Esophagus muscularis mucosa (tissue), 4 donors: Measurements from ENCODE around the gene ARHGEF35. TPM values are rescaled to one million over a fixed set of nuclear protein-coding genes. Genes with fewer than 3 reads are reported as not detected.
"Not testable (repeated sequence)": the region's sequence is repeated elsewhere in the genome, so short reads cannot be mapped to it uniquely, and the experiment has no call there.

Source experiments
- DNase-seq: peaks from one replicate; pipeline ENCODE4 v3.0.0-alpha.2; 2017; ENCODE audit errors: extremely low spot score
- H3K27ac ChIP-seq, 4 donors: fragments of 200-600 bp; sonication (generic); replicated peaks in 1 of 4; 1 replicate in 3 of 4; 2 replicates in 1 of 4; pipeline ENCODE4 v1.5.1; 2016 to 2019; ENCODE audit warnings: mild to moderate bottlenecking in 1 of 4
- H3K27me3 ChIP-seq, 4 donors: fragments of 200-600 bp; sonication (generic); one replicate each; pipeline versions ENCODE4 v1.5.1 to v1.6.0; 2016 to 2019
- H3K36me3 ChIP-seq, 4 donors: fragments of 200-600 bp; sonication (generic); one replicate each; pipeline ENCODE4 v1.5.1; 2016 to 2019
- H3K4me1 ChIP-seq, 4 donors: fragments of 200-600 bp; sonication (generic); one replicate each; pipeline ENCODE4 v1.5.1; 2016 to 2019
- H3K4me3 ChIP-seq, 4 donors: fragments of 200-600 bp; sonication (generic); 1 replicate in 2 of 4; 2 replicates in 2 of 4; pipeline ENCODE4 v1.5.1; 2016 to 2019; ENCODE audit warnings: mild to moderate bottlenecking in 4 of 4, moderate library complexity in 1 of 4
- H3K9me3 ChIP-seq, 4 donors: fragments of 200-600 bp; sonication (generic); 1 replicate in 3 of 4; 2 replicates in 1 of 4; pipeline ENCODE4 v1.5.1; 2016 to 2019
- CTCF ChIP-seq, 3 experiments: fragments of 200-600 bp in 2 of 3; fragments of 450-650 bp in 1 of 3; sonication (generic) in 2 of 3; IDR thresholded peaks; one replicate each; pipeline ENCODE4 v1.5.1; 2017 to 2019; ENCODE audit warnings: antibody characterized with exemption in 3 of 3, mild to moderate bottlenecking in 2 of 3, moderate library complexity in 1 of 3
- EP300 ChIP-seq: sonication (generic); formaldehyde crosslinking; IDR thresholded peaks from one replicate; pipeline ENCODE4 v1.6.1; 2017; ENCODE audit warnings: antibody characterized with exemption
- POLR2A ChIP-seq: fragments of 450-650 bp; IDR thresholded peaks from one replicate; pipeline ENCODE4 v1.6.1; 2017; ENCODE audit warnings: antibody characterized with exemption, moderate library complexity, mild to moderate bottlenecking, low read depth
- POLR2AphosphoS5 ChIP-seq, 2 donors: sonication (generic); formaldehyde crosslinking; IDR thresholded peaks; one replicate each; pipeline ENCODE4 v1.6.1; 2017; ENCODE audit warnings: antibody characterized with exemption in 2 of 2
- WGBS: methylation state at CpG from one replicate; pipeline ENCODE4 v1.1.5; 2018; 5-methylcytosine and 5-hydroxymethylcytosine counted together
- intact Hi-C: fragments of 100-400 bp; cut with DNase I; formaldehyde crosslinking; loops from one replicate; pipeline ENCODE4 v1.15.1; 2023
- total RNA-seq, 4 donors: library from RNA; depleted of rRNA; stranded (reverse); fragments of >200 nt; gene quantifications; one replicate each; pipeline versions ENCODE4 v1.1.0 to v1.2.1, GENCODE V29; 2016

The ARHGEF35 gene
- total RNA-seq, 4 donors from 2014 or later: 1.5 to 4.0 (median 1.8) TPM

- DNase-seq, H3K27ac ChIP-seq, H3K4me1 ChIP-seq, H3K9me3 ChIP-seq, H3K36me3 ChIP-seq, H3K27me3 ChIP-seq, H3K4me3 ChIP-seq: not testable (repeated sequence)
- TF ChIP-seq CTCF (IDR thresholded peaks at IDR 0.05): peak; percentile 26 to 49 (median 33)
- no CpG with 5 or more reads among the region's 10 CpGs for WGBS
- intact Hi-C loops: loop anchor here (10.0 kb wide), 1 partner anchor 216 kb away; no protein-coding TSS in a partner anchor
Observed at GRCh38 chr7:144178380-144179164, 17.1 kb downstream of the ARHGEF35 start.

- no peak overlapping the region for H3K27ac ChIP-seq
Observed at GRCh38 chr7:144174613-144175012, 21.0 kb downstream of the ARHGEF35 start.

GRCh38 chr7:144171594-144172350, 23.9 kb downstream of the ARHGEF35 start:
- not testable (repeated sequence) for H3K27me3 ChIP-seq, H3K4me3 ChIP-seq, H3K4me1 ChIP-seq, H3K27ac ChIP-seq, H3K36me3 ChIP-seq, H3K9me3 ChIP-seq, DNase-seq
- intact Hi-C loops: loop anchor here (10.0 kb wide), 1 partner anchor 223 kb away; no protein-coding TSS in a partner anchor
- 77% methylated on average over 4 of the region's 4 CpGs for WGBS

More at GRCh38 chr7:144174613-144175012, 21.0 kb downstream of the ARHGEF35 start:
- Histone ChIP-seq H3K4me1 (no peaks in the 10 kb centered on the region), H3K36me3 (no peaks in the 10 kb centered on the region), H3K27me3 (no peaks in the 10 kb centered on the region), H3K4me3 (no peak overlapping the region), H3K9me3 (peaks cover 0 to 6% (median 0%) of the 10 kb centered on the region in 4 donors)
- intact Hi-C loops: loop anchor here (10.0 kb wide), 1 partner anchor 220 kb away; no protein-coding TSS in a partner anchor
- DNase-seq: no peak
- TF ChIP-seq POLR2AphosphoS5 (IDR thresholded peaks at IDR 0.05) (no peak), CTCF (IDR thresholded peaks at IDR 0.05) (no peak), POLR2A (no peak), EP300 (no peak)
- 91% methylated on average over 5 of the region's 5 CpGs for WGBS

- no peak for DNase-seq
- no peaks in the 10 kb centered on the region for H3K27me3 ChIP-seq
- no peak overlapping the region for H3K27ac ChIP-seq
- H3K4me1 ChIP-seq: no peaks in the 10 kb centered on the region
- intact Hi-C loops: no loop called here
- H3K4me3 ChIP-seq: no peak overlapping the region
- 75% methylated on average over 2 of the region's 2 CpGs for WGBS
- no peaks in the 10 kb centered on the region for H3K36me3 ChIP-seq
- peaks cover 0 to 5% (median 0%) of the 10 kb centered on the region in 4 donors for H3K9me3 ChIP-seq
- no peak for TF ChIP-seq EP300
- no peak for TF ChIP-seq CTCF (IDR thresholded peaks at IDR 0.05)
- no peak for TF ChIP-seq POLR2A
- TF ChIP-seq POLR2AphosphoS5 (IDR thresholded peaks at IDR 0.05): no peak
Observed at GRCh38 chr7:144164784-144165183, 30.8 kb downstream of the ARHGEF35 start.

GRCh38 chr7:144158861-144159260, 36.8 kb downstream of the ARHGEF35 start:
- intact Hi-C loops: no loop called here
- Histone ChIP-seq H3K9me3 (peaks cover 0 to 5% (median 0%) of the 10 kb centered on the region in 4 donors), H3K36me3 (no peaks in the 10 kb centered on the region), H3K27me3 (no peaks in the 10 kb centered on the region), H3K27ac (no peak overlapping the region), H3K4me3 (no peak overlapping the region), H3K4me1 (no peaks in the 10 kb centered on the region)
- TF ChIP-seq POLR2AphosphoS5 (IDR thresholded peaks at IDR 0.05) (no peak), POLR2A (no peak), CTCF (IDR thresholded peaks at IDR 0.05) (no peak), EP300 (no peak)
- DNase-seq: no peak
- 80% methylated on average over 1 of the region's 1 CpG for WGBS
